Measurements from ENCODE around the gene HASPIN.
"Not testable (repeated sequence)": the region's sequence is repeated elsewhere in the genome, so short reads cannot be mapped to it uniquely, and the experiment has no call there.

The HASPIN gene

DNA sequence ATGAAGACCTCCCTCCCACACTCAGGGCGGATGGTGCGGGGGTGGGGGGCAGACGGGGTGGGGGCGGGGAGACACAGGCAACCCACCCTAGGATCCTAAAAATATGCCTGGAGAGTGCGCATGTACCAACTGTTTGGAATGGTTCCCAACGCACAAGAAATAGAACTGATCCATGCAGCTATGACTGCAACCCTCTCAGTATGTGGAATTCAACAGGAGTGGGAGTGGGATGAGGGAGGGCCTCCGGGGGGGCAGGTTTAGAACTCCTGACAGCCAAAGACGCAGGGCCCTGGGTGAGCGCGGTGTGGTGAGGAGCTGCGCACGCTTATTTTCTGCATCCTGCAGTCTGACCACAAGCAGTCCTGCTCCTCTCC is 26.6 kb upstream of the HASPIN start:
- no peak for DNase-seq (ENCODE audit: low spot score)

GRCh38 chr17:3698139-3698538 is 25.6 kb upstream of the HASPIN start:
- no peak for DNase-seq (ENCODE audit: low spot score)

DNA sequence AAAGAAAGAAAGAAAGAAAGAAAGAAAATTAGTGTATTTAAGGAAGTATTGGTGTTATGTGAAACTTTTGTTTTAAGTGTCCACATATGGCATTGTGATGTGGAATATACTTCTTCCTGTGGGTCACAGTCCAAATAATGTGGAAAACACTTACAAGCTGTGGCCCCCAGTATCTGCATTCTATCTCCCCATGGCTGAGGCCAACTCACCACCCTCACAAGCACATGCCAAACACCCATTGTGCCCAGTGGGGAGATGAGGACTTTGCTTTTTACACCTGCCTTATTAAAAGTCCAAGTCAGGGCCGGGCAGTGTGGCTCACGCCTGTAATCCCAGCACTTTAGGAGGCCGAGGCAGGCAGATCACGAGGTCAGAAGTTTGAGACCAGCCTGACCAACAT is 23.8 kb upstream of the HASPIN start:
- no peak for DNase-seq (ENCODE audit: low spot score)

DNA sequence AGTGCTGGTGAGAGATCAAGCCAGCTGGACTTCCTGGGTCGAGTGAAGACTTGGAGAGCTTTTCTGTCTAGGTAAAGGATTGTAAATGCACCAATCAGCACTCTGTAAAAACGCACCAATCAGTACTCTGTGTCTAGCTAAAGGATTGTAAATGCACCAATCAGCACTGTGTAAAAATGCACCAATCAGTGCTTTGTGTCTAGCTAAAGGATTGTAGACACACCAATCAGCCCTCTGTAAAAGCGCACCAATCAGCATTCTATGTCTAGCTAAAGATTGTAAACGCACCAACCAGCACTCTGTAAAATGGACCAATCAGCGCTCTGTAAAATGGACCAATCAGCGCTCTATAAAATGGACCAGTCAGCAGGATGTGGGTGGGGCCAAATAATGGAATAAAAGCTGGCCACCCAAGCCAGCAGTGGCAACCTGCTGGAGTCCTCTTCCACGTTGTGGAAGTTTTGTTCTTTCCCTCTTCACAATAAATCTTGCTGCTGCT is 21.6 kb upstream of the HASPIN start:
- not testable (repeated sequence) for DNase-seq (ENCODE audit: low spot score)

GRCh38 chr17:3704931-3705717 is 18.6 kb upstream of the HASPIN start:
- no peak for DNase-seq (ENCODE audit: low spot score)

GRCh38 chr17:3705718-3705984 is 18.1 kb upstream of the HASPIN start:
- not testable (repeated sequence) for DNase-seq (ENCODE audit: low spot score)

DNA sequence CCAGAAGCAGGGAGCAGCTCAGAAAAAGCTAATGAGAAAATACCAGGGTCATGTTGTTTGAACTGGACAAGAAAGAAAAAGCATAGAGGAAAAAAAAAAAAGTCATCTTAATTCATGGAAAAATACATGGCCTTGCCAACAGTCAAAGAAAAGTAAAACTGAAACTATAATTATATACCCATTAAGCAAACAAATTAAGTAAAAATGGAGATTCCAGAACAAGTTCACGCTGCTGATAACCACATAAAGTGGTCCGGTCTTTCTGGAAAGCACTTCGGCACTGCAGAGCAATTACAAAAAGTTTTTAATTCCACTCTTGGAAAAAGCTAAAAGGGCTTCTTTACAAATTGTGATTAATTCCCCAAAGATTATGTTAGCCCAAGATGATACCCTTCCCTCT is 15.3 kb upstream of the HASPIN start:
- no peak for DNase-seq (ENCODE audit: low spot score)

- peak; percentile 94 for DNase-seq (ENCODE audit: low spot score)
Observed at GRCh38 chr17:3710951-3711383, 12.7 kb upstream of the HASPIN start.

DNA sequence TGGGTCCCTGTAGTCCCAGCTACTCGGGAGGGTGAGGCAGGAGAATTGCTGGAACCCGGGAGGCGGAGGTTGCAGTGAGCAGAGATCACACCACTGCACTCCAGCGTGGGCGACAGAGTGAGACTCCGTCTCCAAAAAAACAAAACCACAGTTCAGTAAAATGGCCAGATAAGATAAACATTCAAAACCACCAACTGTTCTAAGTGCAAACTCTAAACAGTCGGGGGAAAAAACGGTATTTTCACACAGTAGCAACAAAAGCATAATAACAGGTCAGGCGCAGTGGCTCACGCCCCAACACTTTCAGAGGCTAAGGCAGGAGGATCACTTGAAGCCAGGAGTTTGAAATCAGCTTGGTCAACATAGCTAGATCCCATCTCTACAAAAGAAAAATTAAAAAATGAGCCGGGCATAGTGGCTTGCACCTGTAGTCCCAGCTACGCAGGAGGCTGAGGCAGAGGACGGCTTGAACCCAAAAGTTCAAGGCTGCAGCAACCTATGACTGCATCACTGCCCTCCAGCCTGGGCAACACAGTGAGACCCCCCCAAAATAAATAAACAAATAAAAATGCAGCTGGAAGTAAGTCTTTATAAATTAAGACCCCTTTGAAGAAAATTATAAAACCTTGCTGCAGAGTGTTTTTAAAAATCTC is 10.8 kb upstream of the HASPIN start:
- peak; percentile 15 for DNase-seq (ENCODE audit: low spot score)

GRCh38 chr17:3715296-3715695 is 8.4 kb upstream of the HASPIN start:
- no peak for DNase-seq (ENCODE audit: low spot score)

DNA sequence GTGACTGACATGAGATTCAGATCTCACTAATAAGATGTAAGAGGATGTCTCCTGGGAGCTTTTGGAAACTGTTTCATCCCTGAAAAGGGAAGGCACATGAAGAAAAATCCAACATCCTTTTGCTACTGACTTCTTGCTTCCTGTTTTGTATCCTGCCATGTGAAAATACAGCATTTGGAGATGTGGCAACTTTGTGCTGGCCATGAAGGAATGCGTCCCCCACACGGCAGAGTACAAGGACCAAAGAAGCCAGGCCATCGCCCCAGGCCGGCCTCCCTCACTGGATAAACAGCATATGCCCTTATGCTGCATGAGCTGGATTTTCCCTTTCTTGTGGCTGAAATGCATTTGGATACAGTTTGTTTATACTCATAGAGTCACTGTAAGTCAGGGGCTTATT is 5.5 kb upstream of the HASPIN start:
- DNase-seq (ENCODE audit: low spot score), result no peak

GRCh38 chr17:3719265-3719664 is 4.4 kb upstream of the HASPIN start:
- no peak for DNase-seq (ENCODE audit: low spot score)

DNA sequence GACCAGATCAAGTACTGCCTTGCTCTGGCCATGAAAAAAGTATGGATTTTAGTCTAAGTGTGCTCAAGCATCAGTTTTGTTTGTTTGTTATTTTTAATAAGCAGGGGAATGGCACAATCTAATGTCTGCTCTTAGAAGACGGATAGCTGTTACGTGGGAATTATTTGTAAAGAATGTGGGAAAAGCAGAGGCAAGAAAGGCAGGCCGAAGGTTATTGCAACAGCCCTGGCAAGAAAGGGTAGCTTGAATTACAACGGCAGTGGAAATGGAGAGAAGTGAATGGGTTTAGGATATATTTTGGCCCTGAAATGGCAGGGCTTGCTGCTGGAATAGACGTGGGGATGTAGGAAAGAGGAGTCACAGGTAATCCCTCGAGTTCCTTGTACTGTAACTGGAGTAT is 987 bp upstream of the HASPIN start:
- no peak for DNase-seq (ENCODE audit: low spot score)

- no peak for DNase-seq (ENCODE audit: low spot score)
Observed at GRCh38 chr17:3723188-3723555, 531 bp upstream of the HASPIN start.

- DNase-seq (ENCODE audit: low spot score), result no peak
Observed at GRCh38 chr17:3724378-3725077, 825 bp downstream of the HASPIN start.

- no peak for DNase-seq (ENCODE audit: low spot score)
Observed at GRCh38 chr17:3727041-3727440, 3.3 kb downstream of the HASPIN start.

GRCh38 chr17:3728099-3728498 is 4.4 kb downstream of the HASPIN start:
- not testable (repeated sequence) for DNase-seq (ENCODE audit: low spot score)

- DNase-seq (ENCODE audit: low spot score), result no peak
Observed at GRCh38 chr17:3729881-3730280, 6.2 kb downstream of the HASPIN start.

DNA sequence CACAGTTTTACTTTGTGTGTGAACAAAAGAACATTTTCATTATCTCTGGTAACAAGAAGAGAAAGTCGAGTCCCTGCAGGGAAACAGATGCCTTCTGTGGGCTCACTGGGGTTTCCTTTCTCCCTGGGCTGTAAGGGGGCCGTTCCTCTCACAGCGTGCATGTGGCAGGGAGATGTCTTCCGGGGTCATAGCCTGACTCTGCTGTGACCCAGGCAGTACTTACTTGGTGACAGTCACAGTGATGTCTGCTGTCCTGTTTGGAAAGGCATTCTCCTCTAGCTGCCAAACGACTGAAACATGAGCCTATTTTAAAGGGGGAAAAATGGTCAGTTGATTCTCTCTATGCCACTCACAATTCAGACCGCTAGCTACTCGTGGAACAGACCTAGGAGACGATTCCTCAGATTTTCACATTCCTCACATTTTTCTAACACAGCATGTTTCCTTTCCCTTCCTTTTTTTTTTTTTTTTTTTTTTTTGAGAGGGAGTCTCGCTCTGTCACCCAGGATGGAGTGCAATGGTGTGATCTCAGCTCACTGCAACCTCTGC is 7.3 kb downstream of the HASPIN start:
- no peak for DNase-seq (ENCODE audit: low spot score)

DNA sequence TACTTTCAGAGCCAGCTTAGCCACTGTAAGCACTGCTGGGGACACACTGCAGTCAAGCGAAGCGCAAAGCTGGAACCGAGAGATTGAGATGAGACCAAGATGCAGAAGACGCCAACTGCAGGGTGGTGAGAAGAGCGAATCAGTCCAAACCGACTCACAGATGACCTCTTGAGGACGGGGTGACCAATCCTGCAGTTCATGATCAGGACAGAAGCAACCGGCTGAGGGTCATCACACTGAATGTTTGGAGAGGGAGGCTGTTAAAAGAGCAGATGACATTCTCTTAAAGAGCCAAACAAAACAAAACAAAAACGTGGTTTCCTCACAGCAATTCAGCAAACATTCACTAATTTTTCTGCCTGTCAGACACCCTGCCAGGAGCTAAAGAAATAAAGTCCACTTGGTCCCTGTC is 8.5 kb downstream of the HASPIN start:
- DNase-seq (ENCODE audit: low spot score), result no peak

DNA sequence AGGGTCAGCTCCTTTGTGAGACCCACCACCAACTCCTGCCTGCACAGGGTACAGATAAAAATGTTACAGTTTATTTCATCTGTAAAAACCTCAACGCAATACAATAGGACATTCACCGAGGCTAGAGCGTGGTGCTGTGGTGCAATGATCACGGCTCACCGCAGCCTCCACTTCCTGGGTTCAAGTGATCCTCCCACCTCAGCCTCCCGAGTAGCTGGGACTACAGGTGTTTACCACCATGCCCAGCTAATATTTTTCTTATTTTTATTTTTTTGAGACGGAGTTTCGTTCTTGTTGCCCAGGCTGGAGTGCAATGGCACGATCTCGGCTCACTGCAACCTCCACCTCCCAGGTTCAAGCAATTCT is 11.2 kb downstream of the HASPIN start:
- not testable (repeated sequence) for DNase-seq (ENCODE audit: low spot score)

DNA sequence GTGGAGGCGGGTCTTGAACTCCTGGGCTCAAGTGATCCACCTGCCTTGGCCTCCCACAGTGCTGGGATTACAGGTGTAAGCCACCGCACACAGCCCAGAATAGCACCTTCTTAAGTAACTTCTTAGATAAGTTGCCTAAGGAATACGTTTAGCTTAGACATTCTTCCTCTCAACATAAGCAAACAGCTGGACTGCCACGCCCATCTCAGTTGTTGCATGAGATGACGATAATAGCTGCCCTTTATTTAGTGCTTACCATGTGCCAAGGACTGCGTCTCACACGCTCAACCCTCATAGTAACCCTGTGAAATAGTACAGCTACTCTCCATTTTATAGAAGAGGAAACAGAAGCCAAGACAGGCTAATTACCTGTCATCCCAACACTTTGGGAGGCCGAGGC is 11.8 kb downstream of the HASPIN start:
- no peak for DNase-seq (ENCODE audit: low spot score)
